ENCODE results near the gene ROCK2. TPM values are rescaled to one million over a fixed set of nuclear protein-coding genes. Genes with fewer than 3 reads are reported as not detected.

ROCK2 gene
- total RNA-seq, 2 experiments from 2014 or later = 14.4 to 16.7 TPM

DNA sequence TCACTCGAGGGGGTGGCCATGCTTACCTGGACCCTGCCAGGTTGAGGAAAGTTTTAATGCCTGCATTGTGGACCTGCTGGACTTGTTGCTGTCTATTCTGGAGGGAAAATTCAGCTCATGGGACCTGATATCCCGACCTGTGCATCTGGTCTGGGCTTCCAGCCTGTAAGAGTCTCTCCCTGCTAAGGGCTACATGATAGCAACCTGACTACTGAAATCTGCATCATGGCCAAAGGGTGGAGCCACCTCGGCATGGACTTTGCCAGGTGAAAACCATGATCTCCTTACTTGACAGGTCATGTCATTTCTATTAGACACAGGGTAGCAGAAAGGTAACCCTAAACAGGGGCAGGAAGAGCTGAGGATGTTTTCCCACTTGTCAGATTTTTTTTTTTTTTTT lies 202.1 kb downstream of the ROCK2 start:
- ChIA-PET POLR2A (no interaction called here), CTCF (interaction anchor here (0.5 to 0.9 kb wide), 2 partner anchors 9 to 310 kb away, joined by 3 to 6 read pairs; a partner anchor contains a TSS)
- Mint-ChIP-seq H3K9me3 (ENCODE audit: low read depth) (peaks cover 3% of the 10 kb centered on the region), H3K4me1 (no peaks in the 10 kb centered on the region), H3K36me3 (ENCODE audit: low read depth) (no peaks in the 10 kb centered on the region), H3K27me3 (peaks cover 2% of the 10 kb centered on the region), H3K27ac (no peak overlapping the region), H3K4me3 (no peak overlapping the region)
- ATAC-seq (no peak), DNase-seq (no peak)
- intact Hi-C loops (cut with DNase I, micrococcal nuclease) = no loop called here

DNA sequence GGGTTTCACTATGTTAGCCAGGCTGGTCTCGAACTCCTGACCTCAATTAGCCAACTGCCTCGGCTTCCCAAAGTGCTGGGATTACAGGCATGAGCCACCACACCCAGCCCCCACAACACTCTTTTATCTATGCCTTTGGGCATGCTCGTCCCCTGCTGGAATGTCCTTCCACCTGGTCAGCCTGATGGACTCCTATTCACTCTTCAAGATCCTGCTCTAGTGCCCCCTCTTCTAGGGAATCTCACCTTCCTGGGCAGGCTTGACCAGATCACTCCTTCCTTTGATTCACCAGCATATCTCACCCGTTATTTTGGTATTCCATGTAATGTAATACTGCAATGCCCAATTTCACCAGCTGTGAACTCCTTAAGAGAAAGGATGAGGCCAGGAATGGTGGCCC lies 203.1 kb downstream of the ROCK2 start:
- no peak overlapping the region for H3K27ac Mint-ChIP-seq
- no peaks in the 10 kb centered on the region for H3K36me3 Mint-ChIP-seq (ENCODE audit: low read depth)
- intact Hi-C loops (cut with DNase I, micrococcal nuclease) = no loop called here
- peaks cover 2% of the 10 kb centered on the region for H3K27me3 Mint-ChIP-seq
- ATAC-seq = no peak
- no peaks in the 10 kb centered on the region for H3K4me1 Mint-ChIP-seq
- CTCF ChIA-PET = interaction anchor here (0.6 to 0.9 kb wide), 2 partner anchors 8 to 17 kb away, joined by 3 to 6 read pairs; a partner anchor contains a TSS
- POLR2A ChIA-PET = no interaction called here
- no peak for DNase-seq
- no peaks in the 10 kb centered on the region for H3K9me3 Mint-ChIP-seq (ENCODE audit: low read depth)
- no peak overlapping the region for H3K4me3 Mint-ChIP-seq

DNA sequence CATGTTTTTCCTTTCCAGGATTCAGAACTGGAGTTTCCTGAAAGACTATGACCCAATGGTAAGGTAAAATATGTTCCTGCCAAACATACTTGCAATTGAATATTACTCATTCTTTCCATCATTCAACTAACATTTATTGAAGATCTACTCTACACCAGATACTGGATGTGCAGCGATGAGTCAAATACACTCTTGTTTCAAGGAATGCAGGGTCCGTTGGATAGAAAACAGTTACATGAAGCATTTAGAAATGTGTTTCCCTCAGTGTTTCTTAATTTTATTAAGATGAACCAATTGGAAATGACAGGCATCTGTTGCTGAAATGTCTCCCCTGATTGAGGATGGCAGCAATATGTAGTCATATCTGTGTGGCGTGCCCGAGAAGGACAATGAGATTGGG lies 203.9 kb downstream of the ROCK2 start:
- Mint-ChIP-seq H3K4me1 (no peaks in the 10 kb centered on the region), H3K27me3 (peaks cover 2% of the 10 kb centered on the region), H3K27ac (no peak overlapping the region), H3K9me3 (ENCODE audit: low read depth) (no peaks in the 10 kb centered on the region), H3K36me3 (ENCODE audit: low read depth) (no peaks in the 10 kb centered on the region), H3K4me3 (no peak overlapping the region)
- ChIA-PET POLR2A (no interaction called here), CTCF (no interaction called here)
- DNase-seq (no peak), ATAC-seq (no peak)
- intact Hi-C loops (cut with DNase I, micrococcal nuclease) = no loop called here

DNA sequence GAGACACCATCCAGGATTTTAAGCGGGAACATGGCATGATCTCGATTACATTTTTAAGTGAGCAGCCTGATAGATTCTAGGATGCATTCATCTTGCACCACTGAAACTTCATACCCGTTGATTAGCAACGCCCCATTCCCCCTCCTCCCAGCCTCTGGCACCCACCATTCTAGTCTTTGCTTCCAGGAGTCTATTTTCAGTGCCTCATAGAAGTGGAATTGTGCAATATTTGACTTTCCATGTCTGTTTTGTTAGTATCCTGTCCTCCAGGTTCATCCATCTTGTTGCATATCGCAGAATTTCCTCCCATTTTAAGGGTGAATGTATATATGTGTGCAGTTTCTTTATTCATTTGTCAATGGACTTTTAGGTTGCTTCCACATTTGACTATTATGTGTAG lies 210.1 kb downstream of the ROCK2 start:
- H3K27me3 Mint-ChIP-seq = no peaks in the 10 kb centered on the region
- intact Hi-C loops (cut with DNase I, micrococcal nuclease) = loop anchor here (5.0 to 10.0 kb wide), 3 partner anchors 280 to 643 kb away; partner anchors contain the start of gene E2F6 (in 2 of the 2)
- H3K36me3 Mint-ChIP-seq (ENCODE audit: low read depth) = no peaks in the 10 kb centered on the region
- no peak overlapping the region for H3K27ac Mint-ChIP-seq
- ChIA-PET POLR2A (no interaction called here), CTCF (interaction anchor here (1.6 to 3.8 kb wide), 6 partner anchors 11 to 448 kb away, joined by 4 to 51 read pairs (median 18); partner anchors contain the start of genes E2F6 and SLC66A3)
- no peak for DNase-seq
- H3K9me3 Mint-ChIP-seq (ENCODE audit: low read depth) = no peaks in the 10 kb centered on the region
- H3K4me3 Mint-ChIP-seq = no peak overlapping the region
- peaks cover 28% of the 10 kb centered on the region for H3K4me1 Mint-ChIP-seq
- ATAC-seq = no peak

DNA sequence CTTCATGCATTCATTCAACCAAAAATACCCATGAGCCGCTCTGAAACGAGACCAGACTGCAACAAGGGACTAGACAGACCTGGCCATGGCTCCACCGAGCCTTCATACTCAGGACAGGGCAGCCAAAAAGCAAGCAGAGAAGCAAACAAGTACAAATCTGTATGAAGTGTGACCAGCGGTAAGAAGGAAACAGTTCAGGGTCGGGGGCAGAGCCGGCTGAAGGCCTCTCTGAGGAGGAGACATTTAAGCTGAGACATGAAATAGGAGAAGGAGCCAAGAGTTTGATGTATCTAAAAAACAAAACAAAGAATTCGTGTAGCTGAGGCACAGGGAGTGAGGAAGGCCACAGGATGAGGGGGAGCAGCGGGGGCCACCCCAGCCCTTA lies 210.5 kb downstream of the ROCK2 start:
- Mint-ChIP-seq H3K4me3 (no peak overlapping the region), H3K4me1 (peaks cover 28% of the 10 kb centered on the region), H3K36me3 (ENCODE audit: low read depth) (no peaks in the 10 kb centered on the region), H3K27ac (no peak overlapping the region), H3K9me3 (ENCODE audit: low read depth) (no peaks in the 10 kb centered on the region), H3K27me3 (no peaks in the 10 kb centered on the region)
- no peak for DNase-seq
- ATAC-seq = no peak
- CTCF ChIA-PET = interaction anchor here (1.0 to 3.8 kb wide), 12 partner anchors 8 to 449 kb away, joined by 3 to 51 read pairs (median 10); partner anchors contain the start of genes E2F6 and SLC66A3
- intact Hi-C loops (cut with DNase I, micrococcal nuclease) = loop anchor here (2.0 to 10.0 kb wide), 6 partner anchors 21 to 643 kb away; partner anchors contain the start of genes E2F6 (in 2 of the 2) and SLC66A3 (in 1 of the 2)
- POLR2A ChIA-PET = no interaction called here

DNA sequence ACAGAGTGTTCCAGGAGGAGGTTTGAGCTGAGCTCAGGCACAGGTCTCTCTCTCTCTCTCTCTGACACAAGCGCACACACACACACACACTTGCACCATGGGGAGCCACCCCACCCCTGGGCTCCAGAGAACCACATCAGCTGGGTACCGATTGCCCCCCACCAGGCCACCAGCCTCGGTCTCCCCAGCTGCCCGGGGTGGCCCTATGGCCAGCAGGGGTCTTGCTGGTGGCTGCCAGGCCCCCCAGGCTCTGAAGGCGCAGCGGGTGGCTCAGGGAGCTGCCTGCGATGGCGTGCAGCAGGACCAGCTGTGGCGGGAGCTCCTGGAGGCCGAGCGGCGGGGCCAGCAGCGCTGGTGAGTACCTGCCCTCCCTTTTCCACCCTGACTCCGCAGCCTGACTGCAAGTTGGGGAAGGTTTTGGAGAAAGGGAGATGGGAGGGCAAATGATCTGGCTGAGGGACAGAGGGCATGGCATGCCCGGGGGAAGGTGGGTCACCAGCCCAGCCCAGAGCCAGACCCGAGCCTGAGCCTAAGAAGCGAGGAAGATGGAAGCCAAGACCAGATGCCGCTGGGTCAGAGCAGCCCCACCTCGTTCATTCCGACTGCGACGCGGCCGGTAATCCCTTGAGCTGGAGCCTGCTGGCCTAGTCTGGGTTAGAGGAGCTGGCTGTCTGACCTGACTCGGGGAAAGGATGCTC lies 211.0 kb downstream of the ROCK2 start:
- H3K9me3 Mint-ChIP-seq (ENCODE audit: low read depth) = no peaks in the 10 kb centered on the region
- ChIA-PET POLR2A (interaction anchor here (0.6 to 1.2 kb wide), 3 partner anchors 18 to 313 kb away, joined by 3 to 4 read pairs (median 3); partner anchors contain the start of gene SLC66A3), CTCF (interaction anchor here (0.6 to 3.8 kb wide), 42 partner anchors 8 to 669 kb away, joined by 3 to 51 read pairs (median 4); partner anchors contain the start of genes E2F6, ROCK2 and SLC66A3)
- DNase-seq = no peak
- peaks cover 28% of the 10 kb centered on the region for H3K4me1 Mint-ChIP-seq
- no peaks in the 10 kb centered on the region for H3K27me3 Mint-ChIP-seq
- intact Hi-C loops (cut with DNase I, micrococcal nuclease) = loop anchor here (2.0 to 10.0 kb wide), 6 partner anchors 21 to 644 kb away; partner anchors contain the start of genes E2F6 (in 2 of the 2) and SLC66A3 (in 1 of the 2)
- peak overlapping the region; percentile 90 for H3K27ac Mint-ChIP-seq
- peak overlapping the region; percentile 60 for H3K4me3 Mint-ChIP-seq
- H3K36me3 Mint-ChIP-seq (ENCODE audit: low read depth) = no peaks in the 10 kb centered on the region
- ATAC-seq = no peak

DNA sequence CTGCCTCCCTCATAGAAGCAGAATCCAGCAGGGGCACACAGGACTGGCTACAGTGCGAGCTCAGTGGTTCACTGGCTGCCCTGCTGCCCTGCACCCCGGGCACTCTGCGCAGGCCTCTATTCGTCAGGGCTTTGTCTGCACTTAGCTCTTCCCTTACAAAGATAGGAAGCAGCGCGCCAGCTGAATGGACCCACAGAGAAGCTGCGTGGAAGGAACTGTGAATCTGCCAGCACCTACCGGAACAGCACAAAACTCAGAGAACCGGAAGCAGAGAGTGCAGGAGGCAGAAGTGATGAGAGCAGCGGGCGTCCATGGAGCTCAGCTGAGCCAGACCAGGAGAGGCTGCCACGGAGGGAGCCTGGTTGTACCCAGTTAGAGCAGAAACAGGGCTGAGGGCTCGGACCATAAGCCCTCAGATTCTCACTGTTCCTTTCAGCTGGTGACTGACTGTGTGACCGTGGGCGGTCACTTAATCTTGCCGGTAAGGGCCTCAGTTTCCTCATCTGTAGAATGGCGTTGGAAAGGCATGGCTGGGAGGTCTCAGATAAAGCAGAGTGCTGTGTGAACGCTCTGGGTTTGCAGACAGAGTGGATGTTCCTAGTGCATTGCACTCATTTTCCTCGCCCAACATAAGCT lies 212.3 kb downstream of the ROCK2 start:
- Mint-ChIP-seq H3K27ac (peak overlapping the region; percentile 90), H3K4me3 (peak overlapping the region; percentile 60), H3K27me3 (no peaks in the 10 kb centered on the region), H3K9me3 (ENCODE audit: low read depth) (no peaks in the 10 kb centered on the region), H3K36me3 (ENCODE audit: low read depth) (no peaks in the 10 kb centered on the region), H3K4me1 (peaks cover 28% of the 10 kb centered on the region)
- POLR2A ChIA-PET = interaction anchor here (1.0 to 1.2 kb wide), 2 partner anchors 23 kb away, joined by 3 read pairs; partner anchors contain the start of gene SLC66A3
- no peak for ATAC-seq
- DNase-seq = no peak
- intact Hi-C loops (cut with DNase I, micrococcal nuclease) = loop anchor here (1.0 to 10.0 kb wide), 10 partner anchors 23 to 645 kb away; partner anchors contain the start of genes E2F6 (in 2 of the 2) and SLC66A3 (in 2 of the 2)
- CTCF ChIA-PET = interaction anchor here (0.6 to 3.8 kb wide), 50 partner anchors 8 to 625 kb away, joined by 3 to 51 read pairs (median 4); partner anchors contain the start of genes ROCK2 and SLC66A3

DNA sequence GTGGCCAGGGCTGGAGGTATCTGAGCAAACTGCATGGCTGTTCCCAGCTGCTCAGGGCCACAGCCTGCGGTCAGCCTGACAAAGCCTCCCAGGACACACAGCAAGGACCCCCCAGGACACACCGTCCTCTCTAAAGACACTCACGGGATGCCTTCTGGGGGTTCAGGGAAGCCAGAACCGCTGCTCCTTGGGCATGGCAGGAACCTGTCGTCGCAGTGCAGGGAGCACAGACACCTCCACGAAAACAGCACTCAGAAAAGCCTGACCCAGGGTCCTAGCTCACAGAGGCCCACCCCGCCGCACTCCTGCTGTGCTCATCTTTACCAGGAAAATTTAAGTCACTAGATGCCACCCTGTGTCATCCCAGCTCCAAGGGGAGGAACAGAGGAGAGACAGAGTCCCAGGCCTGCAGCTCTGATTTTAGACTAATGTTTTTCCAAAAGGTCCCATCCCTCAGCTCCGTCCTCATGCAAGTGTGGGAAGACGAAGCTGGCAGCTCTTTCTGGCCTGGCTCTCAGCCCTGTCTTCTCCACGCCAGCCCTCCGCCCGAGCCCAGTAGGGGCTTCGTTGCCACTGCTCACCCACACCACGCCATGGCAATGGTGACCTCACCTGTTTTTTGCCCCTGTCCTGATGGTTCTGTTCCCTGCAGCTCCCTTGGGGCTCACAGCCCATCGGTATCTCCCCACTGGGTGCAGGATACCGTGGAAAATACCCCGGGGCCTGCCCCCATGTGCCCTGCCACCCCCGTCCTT lies 213.1 kb downstream of the ROCK2 start:
- no peak for DNase-seq
- Mint-ChIP-seq H3K9me3 (ENCODE audit: low read depth) (no peaks in the 10 kb centered on the region), H3K36me3 (ENCODE audit: low read depth) (no peaks in the 10 kb centered on the region), H3K27ac (no peak overlapping the region), H3K27me3 (no peaks in the 10 kb centered on the region), H3K4me1 (peaks cover 28% of the 10 kb centered on the region), H3K4me3 (no peak overlapping the region)
- intact Hi-C loops (cut with DNase I, micrococcal nuclease) = loop anchor here (5.0 to 10.0 kb wide), 3 partner anchors 283 to 646 kb away; partner anchors contain the start of gene E2F6 (in 2 of the 2)
- CTCF ChIA-PET = interaction anchor here (0.6 to 3.8 kb wide), 28 partner anchors 8 to 553 kb away, joined by 3 to 51 read pairs (median 5); partner anchors contain the start of genes ROCK2 and SLC66A3
- no peak for ATAC-seq
- POLR2A ChIA-PET = interaction anchor here (1.0 kb wide), 1 partner anchor 24 kb away, joined by 3 read pairs; the partner anchor contains the start of gene SLC66A3

Other genes with a start within 250 kb of the ROCK2 start
- 1 to 10 TPM; 8.2 to 9.8 TPM for gene SLC66A3, start 189.2 kb downstream of the ROCK2 start, total RNA-seq
- gene E2F6, start 121.5 kb upstream of the ROCK2 start, total RNA-seq = 10 to 100 TPM in 1 of 2 experiments, 1 to 10 TPM in 1; 7.2 to 10.6 TPM
- gene GREB1, start 189.4 kb upstream of the ROCK2 start, total RNA-seq = under 1 TPM; 0.57 to 0.65 TPM

All from activated CD4-positive, alpha-beta T cell treated with anti-CD3 and anti-CD28 coated beads for 36 hours (primary cell).